CD14-positive monocyte (primary cell): Measurements from ENCODE around the gene RPS6KA2. TPM values are rescaled to one million over a fixed set of nuclear protein-coding genes. Genes with fewer than 3 reads are reported as not detected.

Experiments
- DNase-seq, 3 donors: peaks; one replicate each; pipeline ENCODE4 v3.0.0-alpha.2; 2011 to 2022
- H2AFZ ChIP-seq: 2 replicates; pipeline ENCODE4 v1.6.0; 2012; ENCODE audit warnings: mild to moderate bottlenecking, low read depth, low read length, inconsistent platforms; ENCODE audit not compliant: insufficient read depth, poor library complexity, severe bottlenecking
- H3K27ac ChIP-seq, 2 donors: 1 replicate in 1 of 2; 2 replicates in 1 of 2; pipeline ENCODE4 v1.5.1; 2012 to 2013; ENCODE audit warnings: low read length in 2 of 2, control low read depth in 1 of 2, inconsistent platforms in 1 of 2, low read depth in 1 of 2, mild to moderate bottlenecking in 1 of 2
- H3K27me3 ChIP-seq, 2 donors: one replicate each; pipeline versions ENCODE4 v1.6.0 to v1.6.1; 2011 to 2013; ENCODE audit warnings: low read length in 2 of 2; ENCODE audit not compliant: control insufficient read depth in 2 of 2, insufficient read depth in 2 of 2
- H3K36me3 ChIP-seq, 2 donors: replicated peaks in 1 of 2; 1 replicate in 1 of 2; 2 replicates in 1 of 2; pipeline versions ENCODE4 v1.5.1 to v1.6.1; 2012 to 2013; ENCODE audit warnings: low read length in 2 of 2, control low read depth in 1 of 2, inconsistent platforms in 1 of 2, mild to moderate bottlenecking in 1 of 2; ENCODE audit not compliant: insufficient read depth in 2 of 2, control insufficient read depth in 1 of 2
- H3K4me1 ChIP-seq, 2 donors: 1 replicate in 1 of 2; 2 replicates in 1 of 2; pipeline versions ENCODE4 v1.5.1 to v1.6.1; 2012 to 2013; ENCODE audit warnings: low read length in 2 of 2, control low read depth in 1 of 2, inconsistent platforms in 1 of 2, mild to moderate bottlenecking in 1 of 2, moderate library complexity in 1 of 2; ENCODE audit not compliant: insufficient read depth in 2 of 2, control insufficient read depth in 1 of 2
- H3K4me2 ChIP-seq: replicated peaks from 2 replicates; pipeline ENCODE3; 2012; ENCODE audit warnings: low read length, moderate library complexity, mild to moderate bottlenecking; ENCODE audit not compliant: poor library complexity, severe bottlenecking; ENCODE audit errors: extremely low read depth
- H3K4me3 ChIP-seq, 3 experiments: fragments of 200-600 bp in 1 of 3; sonication (generic) in 1 of 3; replicated peaks in 1 of 3; 1 replicate in 2 of 3; 2 replicates in 1 of 3; pipeline ENCODE4 v1.5.1; 2011 to 2013; ENCODE audit warnings: low read length in 3 of 3, mild to moderate bottlenecking in 3 of 3, control low read depth in 2 of 3, low read depth in 2 of 3, inconsistent platforms in 1 of 3, moderate library complexity in 1 of 3
- H3K79me2 ChIP-seq: 2 replicates; pipeline ENCODE4 v1.6.0; 2012; ENCODE audit warnings: mild to moderate bottlenecking, control low read depth, inconsistent platforms, low read length, moderate library complexity; ENCODE audit not compliant: insufficient read depth
- H3K9ac ChIP-seq: 2 replicates; pipeline ENCODE4 v1.6.0; 2017; ENCODE audit warnings: low read length, mild to moderate bottlenecking; ENCODE audit not compliant: insufficient read depth, poor library complexity, severe bottlenecking
- H3K9me3 ChIP-seq, 2 donors: replicated peaks in 1 of 2; 1 replicate in 1 of 2; 2 replicates in 1 of 2; pipeline versions ENCODE4 v1.5.1 to v1.6.1; 2012 to 2013; ENCODE audit warnings: low read length in 2 of 2, control low read depth in 1 of 2; ENCODE audit not compliant: control insufficient read depth in 1 of 2, insufficient read depth in 1 of 2
- H4K20me1 ChIP-seq: 2 replicates; pipeline ENCODE4 v1.6.0; 2012; ENCODE audit warnings: mild to moderate bottlenecking, low read length, control low read depth, moderate library complexity; ENCODE audit not compliant: insufficient read depth
- H3K27ac Mint-ChIP-seq, 7 donors: one replicate each; pipeline ENCODE4 v1.8.0; 2020; ENCODE audit warnings: mild to moderate bottlenecking in 7 of 7, mixed read lengths in 7 of 7, moderate library complexity in 6 of 7, inconsistent platforms in 2 of 7
- H3K27me3 Mint-ChIP-seq, 3 donors: one replicate each; pipeline ENCODE4 v1.8.0; 2021 to 2022; ENCODE audit warnings: low read depth in 3 of 3, mild to moderate bottlenecking in 3 of 3, mixed read lengths in 3 of 3, moderate library complexity in 3 of 3, inconsistent platforms in 1 of 3
- H3K36me3 Mint-ChIP-seq, 2 donors: one replicate each; pipeline ENCODE4 v1.8.0; 2020; ENCODE audit warnings: mixed read lengths in 2 of 2, inconsistent platforms in 1 of 2, mild to moderate bottlenecking in 1 of 2
- H3K4me1 Mint-ChIP-seq: one replicate; pipeline ENCODE4 v1.8.0; 2020; ENCODE audit warnings: mild to moderate bottlenecking, mixed read lengths
- H3K4me3 Mint-ChIP-seq, 2 donors: one replicate each; pipeline ENCODE4 v1.8.0; 2020; ENCODE audit warnings: mild to moderate bottlenecking in 2 of 2, mixed read lengths in 2 of 2, moderate library complexity in 1 of 2
- H3K9me3 Mint-ChIP-seq, 7 donors: one replicate each; pipeline ENCODE4 v1.8.0; 2020 to 2022; ENCODE audit warnings: mixed read lengths in 7 of 7, mild to moderate bottlenecking in 6 of 7, moderate library complexity in 6 of 7, inconsistent platforms in 2 of 7
- WGBS: methylation state at CpG from one replicate; pipeline ENCODE4 v1.1.5; 2013; ENCODE audit warnings: missing lambda C conversion rate; ENCODE audit not compliant: insufficient coverage; 5-methylcytosine and 5-hydroxymethylcytosine counted together
- intact Hi-C, 2 donors: fragments of 100-400 bp; cut with micrococcal nuclease; formaldehyde crosslinking; loops; one replicate each; pipeline versions ENCODE4 v1.15.0 to v1.15.1; 2023
- polyA plus RNA-seq, 3 donors: library from polyadenylated mRNA; depleted of rRNA in 1 of 3; unstranded in 2 of 3; stranded (reverse) in 1 of 3; fragments of 300-500 nt in 2 of 3; fragments of >200 nt in 1 of 3; fragmentation: Illumina TruSeq in 2 of 3; gene quantifications; 1 replicate in 2 of 3; 2 replicates in 1 of 3; pipeline ENCODE4 v1.2.3, GENCODE V29; 2012 to 2021
- TF ChIP-seq, protein P1 (sequence below): fragments of 200-600 bp; IDR thresholded peaks from one replicate; pipeline ENCODE4 v1.8.0; 2022; ENCODE audit warnings: antibody characterized with exemption, mild to moderate bottlenecking

RPS6KA2 gene
- polyA plus RNA-seq, 3 donors: 1.4 to 3.1 (median 1.9) TPM

DNA sequence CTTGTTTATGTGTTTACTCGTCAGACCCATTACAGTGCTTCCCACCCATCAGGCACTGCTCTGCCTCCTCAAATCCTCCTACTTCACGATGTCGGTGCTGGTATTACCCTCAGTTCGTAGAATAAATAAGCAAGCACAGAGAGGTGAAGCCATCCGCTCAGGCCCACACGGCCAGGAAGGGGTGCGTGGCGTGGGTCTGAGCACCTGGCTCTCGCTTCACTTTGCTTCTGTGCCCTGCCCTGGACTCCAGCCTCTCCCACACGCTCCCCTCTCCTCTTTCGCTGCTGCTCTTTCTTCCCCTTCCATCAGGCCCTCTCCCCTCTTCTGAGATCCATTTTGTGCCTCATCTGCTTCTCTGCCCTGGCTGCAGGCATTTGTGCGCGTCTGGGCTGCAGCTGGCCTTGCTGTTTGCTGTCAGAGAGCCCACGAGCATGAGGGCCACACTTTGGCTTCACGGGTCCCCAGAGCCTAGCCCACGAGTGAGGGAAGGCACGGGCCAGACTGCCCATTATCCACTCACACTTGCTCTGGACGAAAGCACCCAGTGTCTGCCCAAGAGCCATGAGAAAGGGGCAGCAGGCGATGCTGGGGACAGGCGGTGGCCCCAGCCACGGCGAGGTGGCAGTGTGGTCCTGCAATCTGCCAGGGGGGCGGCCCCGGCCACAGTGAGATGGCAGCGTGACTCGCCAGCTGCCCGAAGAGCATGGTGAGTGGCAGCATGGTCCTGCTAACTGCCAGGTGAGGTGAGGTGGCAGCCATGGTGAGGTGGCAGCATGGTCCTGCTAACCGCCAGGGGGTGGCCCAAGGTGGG is 148.1 kb downstream of the RPS6KA2 start:
- H3K27me3 Mint-ChIP-seq: peaks cover 2 to 4% (median 2%) of the 10 kb centered on the region in 3 donors
- peak overlapping the region in 1 of 7 donors; percentile 30 for H3K27ac Mint-ChIP-seq
- H3K4me3 Mint-ChIP-seq: no peak overlapping the region
- Histone ChIP-seq H3K4me2 (no peak overlapping the region), H3K79me2 (no peaks in the 10 kb centered on the region), H3K36me3 (no peaks in the 10 kb centered on the region), H4K20me1 (no peaks in the 10 kb centered on the region), H3K27ac (no peak overlapping the region), H2AFZ (no peak overlapping the region), H3K4me3 (no peak overlapping the region), H3K9ac (no peak overlapping the region), H3K27me3 (no peaks in the 10 kb centered on the region), H3K9me3 (no peaks in the 10 kb centered on the region), H3K4me1 (no peaks in the 10 kb centered on the region)
- intact Hi-C loops: no loop called here
- 95% methylated on average over 20 of the region's 28 CpGs for WGBS
- H3K4me1 Mint-ChIP-seq: peaks cover 3% of the 10 kb centered on the region
- peaks cover 0 to 2% (median 0%) of the 10 kb centered on the region in 7 donors for H3K9me3 Mint-ChIP-seq
- DNase-seq: no peak
- H3K36me3 Mint-ChIP-seq: peaks cover 0 to 3% of the 10 kb centered on the region in 2 donors
- TF ChIP-seq, protein P1, sequence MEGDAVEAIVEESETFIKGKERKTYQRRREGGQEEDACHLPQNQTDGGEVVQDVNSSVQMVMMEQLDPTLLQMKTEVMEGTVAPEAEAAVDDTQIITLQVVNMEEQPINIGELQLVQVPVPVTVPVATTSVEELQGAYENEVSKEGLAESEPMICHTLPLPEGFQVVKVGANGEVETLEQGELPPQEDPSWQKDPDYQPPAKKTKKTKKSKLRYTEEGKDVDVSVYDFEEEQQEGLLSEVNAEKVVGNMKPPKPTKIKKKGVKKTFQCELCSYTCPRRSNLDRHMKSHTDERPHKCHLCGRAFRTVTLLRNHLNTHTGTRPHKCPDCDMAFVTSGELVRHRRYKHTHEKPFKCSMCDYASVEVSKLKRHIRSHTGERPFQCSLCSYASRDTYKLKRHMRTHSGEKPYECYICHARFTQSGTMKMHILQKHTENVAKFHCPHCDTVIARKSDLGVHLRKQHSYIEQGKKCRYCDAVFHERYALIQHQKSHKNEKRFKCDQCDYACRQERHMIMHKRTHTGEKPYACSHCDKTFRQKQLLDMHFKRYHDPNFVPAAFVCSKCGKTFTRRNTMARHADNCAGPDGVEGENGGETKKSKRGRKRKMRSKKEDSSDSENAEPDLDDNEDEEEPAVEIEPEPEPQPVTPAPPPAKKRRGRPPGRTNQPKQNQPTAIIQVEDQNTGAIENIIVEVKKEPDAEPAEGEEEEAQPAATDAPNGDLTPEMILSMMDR: no peak

DNA sequence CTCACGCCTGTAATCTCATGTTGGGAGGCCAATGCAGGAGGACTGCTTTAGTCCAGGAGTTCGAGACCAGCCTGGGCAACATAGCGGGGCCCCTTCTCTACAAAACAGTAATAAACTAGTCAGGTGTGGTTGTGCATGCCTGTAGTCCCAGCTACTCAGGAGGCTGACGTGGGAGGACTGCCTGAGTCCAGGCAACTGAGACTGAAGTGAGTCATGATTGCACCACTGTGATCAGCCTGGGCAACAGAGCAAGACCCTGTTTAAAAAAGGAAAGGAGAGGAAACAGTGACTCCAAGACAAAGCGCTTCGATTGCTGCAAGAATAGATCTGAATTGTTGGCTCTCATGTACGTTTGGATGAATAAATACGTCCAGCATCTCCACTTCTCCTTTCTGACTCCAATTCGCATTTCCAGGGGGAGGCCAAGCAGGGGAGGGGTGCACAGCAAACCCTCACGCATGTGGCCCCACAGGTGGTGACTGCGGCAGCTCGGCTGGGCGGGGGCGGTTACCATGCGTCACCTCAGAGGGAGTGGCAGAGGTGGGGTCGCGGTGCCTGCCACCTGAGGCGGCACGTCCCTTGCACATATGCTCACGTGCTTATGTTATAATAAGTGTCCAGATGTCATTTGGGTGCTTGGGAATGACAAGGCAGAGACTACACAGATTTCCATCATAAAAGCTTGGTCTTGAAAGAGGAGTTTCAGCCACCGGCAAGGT is 149.2 kb downstream of the RPS6KA2 start:
- Histone ChIP-seq H3K9me3 (no peaks in the 10 kb centered on the region), H3K79me2 (no peaks in the 10 kb centered on the region), H3K4me1 (no peaks in the 10 kb centered on the region), H3K36me3 (no peaks in the 10 kb centered on the region), H4K20me1 (no peaks in the 10 kb centered on the region), H3K4me2 (no peak overlapping the region), H3K27ac (no peak overlapping the region), H2AFZ (no peak overlapping the region), H3K4me3 (no peak overlapping the region), H3K9ac (no peak overlapping the region), H3K27me3 (no peaks in the 10 kb centered on the region)
- no peak for DNase-seq
- 86% methylated on average over 4 of the region's 21 CpGs for whole genome bisulfite sequencing
- Mint-ChIP-seq H3K27me3 (peaks cover 0 to 3% (median 2%) of the 10 kb centered on the region in 3 donors), H3K9me3 (peaks cover 0 to 2% (median 0%) of the 10 kb centered on the region in 7 donors), H3K4me3 (no peak overlapping the region), H3K27ac (no peak overlapping the region), H3K4me1 (peaks cover 3% of the 10 kb centered on the region), H3K36me3 (peaks cover 0 to 3% of the 10 kb centered on the region in 2 donors)
- TF ChIP-seq, protein P1: no peak
- intact Hi-C loops: no loop called here
